CD14-positive monocyte (primary cell): ENCODE measurements around the gene AP2S1. TPM values are rescaled to one million over a fixed set of nuclear protein-coding genes. Genes with fewer than 3 reads are reported as not detected.

Source experiments
- DNase-seq, 3 donors: peaks; one replicate each; pipeline ENCODE4 v3.0.0-alpha.2; 2011 to 2022
- H2AFZ ChIP-seq: 2 replicates; pipeline ENCODE4 v1.6.0; 2012; ENCODE audit warnings: mild to moderate bottlenecking, low read depth, low read length, inconsistent platforms; ENCODE audit not compliant: insufficient read depth, poor library complexity, severe bottlenecking
- H3K27ac ChIP-seq, 2 donors: 1 replicate in 1 of 2; 2 replicates in 1 of 2; pipeline ENCODE4 v1.5.1; 2012 to 2013; ENCODE audit warnings: low read length in 2 of 2, control low read depth in 1 of 2, inconsistent platforms in 1 of 2, low read depth in 1 of 2, mild to moderate bottlenecking in 1 of 2
- H3K27me3 ChIP-seq, 2 donors: one replicate each; pipeline versions ENCODE4 v1.6.0 to v1.6.1; 2011 to 2013; ENCODE audit warnings: low read length in 2 of 2; ENCODE audit not compliant: control insufficient read depth in 2 of 2, insufficient read depth in 2 of 2
- H3K36me3 ChIP-seq, 2 donors: replicated peaks in 1 of 2; 1 replicate in 1 of 2; 2 replicates in 1 of 2; pipeline versions ENCODE4 v1.5.1 to v1.6.1; 2012 to 2013; ENCODE audit warnings: low read length in 2 of 2, control low read depth in 1 of 2, inconsistent platforms in 1 of 2, mild to moderate bottlenecking in 1 of 2; ENCODE audit not compliant: insufficient read depth in 2 of 2, control insufficient read depth in 1 of 2
- H3K4me1 ChIP-seq, 2 donors: 1 replicate in 1 of 2; 2 replicates in 1 of 2; pipeline versions ENCODE4 v1.5.1 to v1.6.1; 2012 to 2013; ENCODE audit warnings: low read length in 2 of 2, control low read depth in 1 of 2, inconsistent platforms in 1 of 2, mild to moderate bottlenecking in 1 of 2, moderate library complexity in 1 of 2; ENCODE audit not compliant: insufficient read depth in 2 of 2, control insufficient read depth in 1 of 2
- H3K4me2 ChIP-seq: replicated peaks from 2 replicates; pipeline ENCODE3; 2012; ENCODE audit warnings: low read length, moderate library complexity, mild to moderate bottlenecking; ENCODE audit not compliant: poor library complexity, severe bottlenecking; ENCODE audit errors: extremely low read depth
- H3K4me3 ChIP-seq, 3 experiments: fragments of 200-600 bp in 1 of 3; sonication (generic) in 1 of 3; replicated peaks in 1 of 3; 1 replicate in 2 of 3; 2 replicates in 1 of 3; pipeline ENCODE4 v1.5.1; 2011 to 2013; ENCODE audit warnings: low read length in 3 of 3, mild to moderate bottlenecking in 3 of 3, control low read depth in 2 of 3, low read depth in 2 of 3, inconsistent platforms in 1 of 3, moderate library complexity in 1 of 3
- H3K79me2 ChIP-seq: 2 replicates; pipeline ENCODE4 v1.6.0; 2012; ENCODE audit warnings: mild to moderate bottlenecking, control low read depth, inconsistent platforms, low read length, moderate library complexity; ENCODE audit not compliant: insufficient read depth
- H3K9ac ChIP-seq: 2 replicates; pipeline ENCODE4 v1.6.0; 2017; ENCODE audit warnings: low read length, mild to moderate bottlenecking; ENCODE audit not compliant: insufficient read depth, poor library complexity, severe bottlenecking
- H3K9me3 ChIP-seq, 2 donors: replicated peaks in 1 of 2; 1 replicate in 1 of 2; 2 replicates in 1 of 2; pipeline versions ENCODE4 v1.5.1 to v1.6.1; 2012 to 2013; ENCODE audit warnings: low read length in 2 of 2, control low read depth in 1 of 2; ENCODE audit not compliant: control insufficient read depth in 1 of 2, insufficient read depth in 1 of 2
- H4K20me1 ChIP-seq: 2 replicates; pipeline ENCODE4 v1.6.0; 2012; ENCODE audit warnings: mild to moderate bottlenecking, low read length, control low read depth, moderate library complexity; ENCODE audit not compliant: insufficient read depth
- H3K27ac Mint-ChIP-seq, 7 donors: one replicate each; pipeline ENCODE4 v1.8.0; 2020; ENCODE audit warnings: mild to moderate bottlenecking in 7 of 7, mixed read lengths in 7 of 7, moderate library complexity in 6 of 7, inconsistent platforms in 2 of 7
- H3K27me3 Mint-ChIP-seq, 3 donors: one replicate each; pipeline ENCODE4 v1.8.0; 2021 to 2022; ENCODE audit warnings: low read depth in 3 of 3, mild to moderate bottlenecking in 3 of 3, mixed read lengths in 3 of 3, moderate library complexity in 3 of 3, inconsistent platforms in 1 of 3
- H3K36me3 Mint-ChIP-seq, 2 donors: one replicate each; pipeline ENCODE4 v1.8.0; 2020; ENCODE audit warnings: mixed read lengths in 2 of 2, inconsistent platforms in 1 of 2, mild to moderate bottlenecking in 1 of 2
- H3K4me1 Mint-ChIP-seq: one replicate; pipeline ENCODE4 v1.8.0; 2020; ENCODE audit warnings: mild to moderate bottlenecking, mixed read lengths
- H3K4me3 Mint-ChIP-seq, 2 donors: one replicate each; pipeline ENCODE4 v1.8.0; 2020; ENCODE audit warnings: mild to moderate bottlenecking in 2 of 2, mixed read lengths in 2 of 2, moderate library complexity in 1 of 2
- H3K9me3 Mint-ChIP-seq, 7 donors: one replicate each; pipeline ENCODE4 v1.8.0; 2020 to 2022; ENCODE audit warnings: mixed read lengths in 7 of 7, mild to moderate bottlenecking in 6 of 7, moderate library complexity in 6 of 7, inconsistent platforms in 2 of 7
- CTCF ChIP-seq: fragments of 200-600 bp; IDR thresholded peaks from one replicate; pipeline ENCODE4 v1.8.0; 2022; ENCODE audit warnings: antibody characterized with exemption, mild to moderate bottlenecking
- WGBS: methylation state at CpG from one replicate; pipeline ENCODE4 v1.1.5; 2013; ENCODE audit warnings: missing lambda C conversion rate; ENCODE audit not compliant: insufficient coverage; 5-methylcytosine and 5-hydroxymethylcytosine counted together
- intact Hi-C, 2 donors: fragments of 100-400 bp; cut with micrococcal nuclease; formaldehyde crosslinking; loops; one replicate each; pipeline versions ENCODE4 v1.15.0 to v1.15.1; 2023
- polyA plus RNA-seq, 3 donors: library from polyadenylated mRNA; depleted of rRNA in 1 of 3; unstranded in 2 of 3; stranded (reverse) in 1 of 3; fragments of 300-500 nt in 2 of 3; fragments of >200 nt in 1 of 3; fragmentation: Illumina TruSeq in 2 of 3; gene quantifications; 1 replicate in 2 of 3; 2 replicates in 1 of 3; pipeline ENCODE4 v1.2.3, GENCODE V29; 2012 to 2021

The AP2S1 gene
- polyA plus RNA-seq, 3 donors, result 123 to 194 (median 170) TPM

- Histone ChIP-seq H2AFZ (no peak overlapping the region), H3K9ac (no peak overlapping the region), H3K4me1 (no peaks in the 10 kb centered on the region), H3K79me2 (peaks cover 61% of the 10 kb centered on the region), H4K20me1 (peaks cover 43% of the 10 kb centered on the region), H3K27me3 (no peaks in the 10 kb centered on the region), H3K36me3 (no peaks in the 10 kb centered on the region), H3K4me2 (no peak overlapping the region), H3K27ac (no peak overlapping the region), H3K9me3 (no peaks in the 10 kb centered on the region), H3K4me3 (no peak overlapping the region)
- no peak for DNase-seq
- H3K27me3 Mint-ChIP-seq, result no peaks in the 10 kb centered on the region
- no peak overlapping the region for H3K4me3 Mint-ChIP-seq
- H3K4me1 Mint-ChIP-seq, result peaks cover 6% of the 10 kb centered on the region
- intact Hi-C loops, result no loop called here
- H3K9me3 Mint-ChIP-seq, result no peaks in the 10 kb centered on the region
- TF ChIP-seq CTCF, result no peak
- no peak overlapping the region for H3K27ac Mint-ChIP-seq
- H3K36me3 Mint-ChIP-seq, result peaks cover 0 to 4% of the 10 kb centered on the region in 2 donors
- WGBS, result no CpG with 5 or more reads among the region's 4 CpGs
Observed at GRCh38 chr19:46882034-46882433, 31.4 kb upstream of the AP2S1 start.

GRCh38 chr19:46881092-46881491 is 30.4 kb upstream of the AP2S1 start:
- WGBS, result 100% methylated on average over 4 of the region's 4 CpGs
- Mint-ChIP-seq H3K4me3 (no peak overlapping the region), H3K27ac (no peak overlapping the region), H3K27me3 (no peaks in the 10 kb centered on the region), H3K4me1 (peaks cover 2% of the 10 kb centered on the region), H3K9me3 (no peaks in the 10 kb centered on the region), H3K36me3 (peaks cover 0 to 4% of the 10 kb centered on the region in 2 donors)
- peaks cover 56% of the 10 kb centered on the region for H3K79me2 ChIP-seq
- H3K4me1 ChIP-seq, result no peaks in the 10 kb centered on the region
- no peak overlapping the region for H3K4me2 ChIP-seq
- H3K4me3 ChIP-seq, result no peak overlapping the region
- no peak overlapping the region for H3K27ac ChIP-seq
- DNase-seq, result no peak
- H2AFZ ChIP-seq, result no peak overlapping the region
- H3K27me3 ChIP-seq, result no peaks in the 10 kb centered on the region
- no peaks in the 10 kb centered on the region for H3K9me3 ChIP-seq
- intact Hi-C loops, result no loop called here
- H4K20me1 ChIP-seq, result peaks cover 34% of the 10 kb centered on the region
- no peak for TF ChIP-seq CTCF
- no peaks in the 10 kb centered on the region for H3K36me3 ChIP-seq
- no peak overlapping the region for H3K9ac ChIP-seq
